Trophoblast cell (in vitro differentiated cells and primary cell): Measurements from ENCODE around the gene TMEM270.

Experiments used
- DNase-seq, 2 donors: peaks; one replicate each; pipeline ENCODE4 v3.0.0-alpha.2; 2016
- H2AFZ ChIP-seq: 2 replicates; pipeline ENCODE4 v1.6.1; 2013; ENCODE audit warnings: low read length, moderate library complexity, mild to moderate bottlenecking; ENCODE audit not compliant: insufficient read depth, poor library complexity
- H2AK5ac ChIP-seq: 2 replicates; pipeline ENCODE4 v1.6.1; 2013; ENCODE audit warnings: mild to moderate bottlenecking, low read length
- H2BK120ac ChIP-seq: 2 replicates; pipeline ENCODE4 v1.6.1; 2013; ENCODE audit warnings: low read length, mild to moderate bottlenecking, moderate library complexity; ENCODE audit not compliant: insufficient read depth, poor library complexity
- H2BK12ac ChIP-seq: 2 replicates; pipeline ENCODE4 v1.6.1; 2013; ENCODE audit warnings: mild to moderate bottlenecking, low read length, moderate library complexity
- H2BK5ac ChIP-seq: 2 replicates; pipeline ENCODE4 v1.6.1; 2013; ENCODE audit warnings: low read length, low read depth, moderate library complexity, mild to moderate bottlenecking; ENCODE audit not compliant: poor library complexity
- H3K14ac ChIP-seq: 2 replicates; pipeline ENCODE4 v1.6.1; 2013; ENCODE audit warnings: mild to moderate bottlenecking, low read length
- H3K18ac ChIP-seq: 2 replicates; pipeline ENCODE4 v1.6.1; 2013; ENCODE audit warnings: mild to moderate bottlenecking, low read length
- H3K23ac ChIP-seq: 2 replicates; pipeline ENCODE4 v1.6.1; 2013; ENCODE audit warnings: low read length
- H3K27ac ChIP-seq: 2 replicates; pipeline ENCODE4 v1.5.1; 2013; ENCODE audit warnings: low read depth, mild to moderate bottlenecking, inconsistent platforms, low read length, moderate library complexity
- H3K27me3 ChIP-seq: 2 replicates; pipeline ENCODE4 v1.6.1; 2013; ENCODE audit warnings: inconsistent platforms, mild to moderate bottlenecking, low read length, moderate library complexity; ENCODE audit not compliant: insufficient read depth
- H3K36me3 ChIP-seq, 2 experiments: 1 replicate in 1 of 2; 2 replicates in 1 of 2; pipeline ENCODE4 v1.6.1; 2013; ENCODE audit warnings: low read length in 2 of 2, mild to moderate bottlenecking in 2 of 2, moderate library complexity in 1 of 2; ENCODE audit not compliant: insufficient read depth in 2 of 2, control insufficient read depth in 1 of 2
- H3K4ac ChIP-seq: 2 replicates; pipeline ENCODE4 v1.6.1; 2013; ENCODE audit warnings: low read depth, mild to moderate bottlenecking, low read length, moderate library complexity
- H3K4me1 ChIP-seq, 2 experiments: 1 replicate in 1 of 2; 2 replicates in 1 of 2; pipeline ENCODE4 v1.6.1; 2013; ENCODE audit warnings: low read length in 2 of 2, mild to moderate bottlenecking in 2 of 2, moderate library complexity in 1 of 2; ENCODE audit not compliant: insufficient read depth in 2 of 2, control insufficient read depth in 1 of 2
- H3K4me2 ChIP-seq: 2 replicates; pipeline ENCODE4 v1.6.1; 2013; ENCODE audit warnings: inconsistent platforms, mild to moderate bottlenecking, low read length, moderate library complexity
- H3K4me3 ChIP-seq: 2 replicates; pipeline ENCODE4 v1.5.1; 2013; ENCODE audit warnings: mild to moderate bottlenecking, low read depth, low read length, inconsistent platforms
- H3K79me1 ChIP-seq: one replicate; pipeline ENCODE4 v1.6.1; 2013; ENCODE audit warnings: low read length
- H3K79me2 ChIP-seq: 2 replicates; pipeline ENCODE4 v1.6.1; 2013; ENCODE audit warnings: low read length, mild to moderate bottlenecking; ENCODE audit not compliant: control insufficient read depth, insufficient read depth, poor library complexity
- H3K9ac ChIP-seq: 2 replicates; pipeline ENCODE4 v1.6.1; 2013; ENCODE audit warnings: mild to moderate bottlenecking, low read length
- H3K9me3 ChIP-seq: 2 replicates; pipeline ENCODE4 v1.6.1; 2013; ENCODE audit warnings: low read depth, mild to moderate bottlenecking, control low read depth, inconsistent platforms, low read length; ENCODE audit not compliant: insufficient read depth
- H4K12ac ChIP-seq: 2 replicates; pipeline ENCODE4 v1.6.1; 2013; ENCODE audit warnings: low read depth, mild to moderate bottlenecking, low read length, moderate library complexity
- H4K8ac ChIP-seq: 2 replicates; pipeline ENCODE4 v1.6.1; 2013; ENCODE audit warnings: low read depth, mild to moderate bottlenecking, low read length, moderate library complexity
- H4K91ac ChIP-seq: one replicate; pipeline ENCODE4 v1.6.1; 2013; ENCODE audit warnings: low read depth, mild to moderate bottlenecking, low read length, moderate library complexity
- WGBS: extraction: QIAGEN DNeasy Blood & Tissue Kit; methylation state at CpG from one replicate; pipeline ENCODE4 v1.1.7; 2013; ENCODE audit warnings: missing lambda C conversion rate; ENCODE audit not compliant: insufficient read length, insufficient coverage; ENCODE audit errors: extremely low coverage; 5-methylcytosine and 5-hydroxymethylcytosine counted together

TMEM270 gene

GRCh38 chr7:73901823-73902597, 41.1 kb downstream of the TMEM270 start:
- no peak overlapping the region for H4K8ac ChIP-seq
- H3K4ac ChIP-seq, result no peak overlapping the region
- H3K27me3 ChIP-seq, result no peaks in the 10 kb centered on the region
- no peak overlapping the region for H2BK120ac ChIP-seq
- no peak overlapping the region for H3K4me3 ChIP-seq
- H3K79me1 ChIP-seq, result no peaks in the 10 kb centered on the region
- no peaks in the 10 kb centered on the region for H3K9me3 ChIP-seq
- no peak overlapping the region for H3K14ac ChIP-seq
- no peak overlapping the region for H2BK12ac ChIP-seq
- H4K91ac ChIP-seq, result no peak overlapping the region
- no peak overlapping the region for H3K4me2 ChIP-seq
- no peak for DNase-seq
- WGBS, result no CpG with 5 or more reads among the region's 15 CpGs
- H2AFZ ChIP-seq, result no peak overlapping the region
- H3K27ac ChIP-seq, result no peak overlapping the region
- no peaks in the 10 kb centered on the region for H3K36me3 ChIP-seq
- no peak overlapping the region for H2AK5ac ChIP-seq
- no peaks in the 10 kb centered on the region for H3K79me2 ChIP-seq
- no peak overlapping the region for H2BK5ac ChIP-seq
- no peak overlapping the region for H4K12ac ChIP-seq
- no peak overlapping the region for H3K18ac ChIP-seq
- H3K9ac ChIP-seq, result no peak overlapping the region
- H3K23ac ChIP-seq, result no peak overlapping the region
- peaks cover 2 to 8% of the 10 kb centered on the region in 2 experiments for H3K4me1 ChIP-seq

DNA sequence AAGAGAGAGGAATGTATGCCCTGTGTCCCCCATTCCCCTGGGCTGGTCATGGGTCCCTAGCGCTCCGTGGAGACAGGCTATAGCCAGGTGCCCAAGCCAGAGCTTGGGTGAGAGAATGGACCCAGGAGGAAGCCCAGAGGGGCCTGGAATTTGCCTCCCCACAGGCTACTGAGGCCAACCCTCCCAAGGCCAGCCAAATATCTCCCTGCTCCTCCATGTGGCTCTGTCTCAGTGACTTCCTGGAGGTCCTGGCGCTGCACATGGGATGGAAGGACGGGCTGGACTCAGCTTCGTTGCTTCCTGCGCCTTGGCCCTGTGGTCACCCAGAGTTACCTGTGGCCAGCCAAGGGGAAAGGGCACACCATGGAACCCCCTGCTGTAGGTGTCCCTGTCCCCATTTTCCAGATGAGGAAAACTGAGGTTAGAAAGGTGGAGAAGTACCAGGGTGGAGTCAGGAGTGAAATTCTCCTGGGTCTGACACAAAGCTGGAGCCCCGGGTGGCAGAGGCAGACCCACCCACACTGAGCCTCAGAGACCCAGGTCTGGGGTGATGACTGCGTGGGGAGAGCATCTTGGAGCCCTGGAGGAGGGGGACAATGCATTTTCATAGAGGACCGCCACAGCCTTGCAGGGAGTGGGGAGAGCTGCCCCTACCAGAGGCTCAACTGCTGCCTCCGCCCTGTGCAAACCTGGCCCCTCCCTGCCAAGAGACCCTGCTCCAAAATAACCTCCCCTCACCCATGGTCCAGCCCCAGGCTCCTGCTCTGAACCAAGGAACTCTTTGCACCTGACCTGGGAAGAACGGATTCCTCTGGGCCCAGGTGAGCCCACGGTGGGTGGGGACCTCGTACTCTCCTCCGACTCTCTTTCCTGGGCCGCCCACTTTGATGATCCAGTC, 42.6 kb downstream of the TMEM270 start:
- Histone ChIP-seq H3K4me2 (no peak overlapping the region), H4K12ac (no peak overlapping the region), H3K4ac (no peak overlapping the region), H4K8ac (no peak overlapping the region), H3K18ac (no peak overlapping the region), H3K27ac (no peak overlapping the region), H3K14ac (no peak overlapping the region), H3K27me3 (no peaks in the 10 kb centered on the region), H3K79me1 (no peaks in the 10 kb centered on the region), H2BK12ac (no peak overlapping the region), H2BK5ac (no peak overlapping the region), H3K23ac (no peak overlapping the region), H3K9me3 (no peaks in the 10 kb centered on the region), H3K79me2 (no peaks in the 10 kb centered on the region), H2BK120ac (no peak overlapping the region), H3K4me1 (peaks cover 2 to 8% of the 10 kb centered on the region in 2 experiments), H4K91ac (no peak overlapping the region), H2AFZ (no peak overlapping the region), H3K9ac (no peak overlapping the region), H3K36me3 (no peaks in the 10 kb centered on the region), H2AK5ac (no peak overlapping the region), H3K4me3 (no peak overlapping the region)
- no peak for DNase-seq
- WGBS, result no CpG with 5 or more reads among the region's 15 CpGs

DNA sequence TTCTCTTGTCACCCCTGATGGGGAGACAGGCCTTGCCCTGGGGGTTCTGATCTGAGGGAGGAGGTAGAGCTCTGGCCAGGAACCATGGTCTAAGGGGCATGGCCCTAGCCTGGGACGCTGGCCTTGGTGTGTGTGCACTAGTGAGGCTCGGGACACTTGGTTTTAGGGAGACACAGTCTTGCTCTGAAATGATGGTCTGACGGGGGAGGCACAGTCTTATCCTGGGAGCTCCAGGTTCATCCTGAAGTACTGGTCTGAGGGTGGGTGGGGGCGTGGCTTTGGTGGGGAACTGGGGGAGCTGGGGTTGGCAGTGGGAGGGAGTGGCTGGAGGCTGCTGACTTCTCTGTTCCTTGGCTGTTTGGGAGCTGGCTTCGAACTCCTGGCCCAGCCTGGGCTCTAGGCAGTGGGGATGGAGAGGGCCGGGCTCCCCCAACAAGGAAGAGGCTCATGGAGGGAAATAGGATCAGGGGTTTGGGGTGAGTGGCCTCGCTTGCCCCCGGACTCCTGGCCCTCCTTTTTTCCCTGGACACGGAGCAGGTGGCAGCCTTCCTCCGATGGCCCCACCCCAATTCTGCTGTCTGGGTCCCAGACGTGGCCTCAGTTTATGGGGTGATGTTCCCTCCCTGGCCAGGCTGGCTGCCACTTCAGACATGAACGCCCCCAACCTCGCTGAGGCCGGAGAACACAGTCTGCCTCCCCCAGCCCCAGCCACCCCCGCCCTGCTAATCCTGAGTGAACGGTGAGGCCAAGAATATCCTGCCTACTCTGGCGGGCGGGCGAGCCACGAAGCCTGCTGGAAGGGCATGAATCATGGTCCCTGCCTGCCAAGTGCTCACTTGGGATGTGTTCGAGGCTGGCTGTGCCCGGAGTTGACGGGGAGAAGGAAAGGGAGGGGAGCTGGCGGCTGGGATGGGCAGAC, 43.5 kb downstream of the TMEM270 start:
- Histone ChIP-seq H2BK120ac (no peak overlapping the region), H3K79me2 (peaks cover 1% of the 10 kb centered on the region), H4K8ac (no peak overlapping the region)

DNA sequence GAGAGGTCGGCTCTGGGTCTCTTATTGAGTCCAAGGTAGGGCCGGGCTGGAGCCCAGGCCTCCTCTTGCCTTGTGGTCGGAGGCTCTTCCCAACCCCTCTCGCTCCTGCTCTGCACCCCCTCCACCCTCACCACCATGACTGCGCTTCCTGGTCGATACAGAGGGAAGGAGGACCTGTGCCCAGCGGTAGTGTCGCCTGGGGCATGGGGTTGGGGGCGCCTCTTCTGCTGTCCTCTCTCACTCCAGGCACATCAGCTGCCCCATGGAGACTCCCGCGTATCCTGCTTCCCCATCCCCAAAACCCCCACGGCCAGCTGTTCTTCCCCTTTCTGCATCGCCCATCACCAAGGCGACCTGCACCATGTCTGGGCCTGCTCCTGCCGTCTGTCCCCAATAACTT, 44.4 kb downstream of the TMEM270 start:
- no peak overlapping the region for H2AK5ac ChIP-seq
- peaks cover 2 to 5% of the 10 kb centered on the region in 2 experiments for H3K4me1 ChIP-seq
- no peak overlapping the region for H3K4me2 ChIP-seq
- H2AFZ ChIP-seq, result no peak overlapping the region
- H2BK12ac ChIP-seq, result no peak overlapping the region
- WGBS, result no CpG with 5 or more reads among the region's 15 CpGs
- H3K4ac ChIP-seq, result no peak overlapping the region
- H3K79me1 ChIP-seq, result no peaks in the 10 kb centered on the region
- no peaks in the 10 kb centered on the region for H3K9me3 ChIP-seq
- H3K27me3 ChIP-seq, result no peaks in the 10 kb centered on the region
- no peaks in the 10 kb centered on the region for H3K36me3 ChIP-seq
- no peak overlapping the region for H3K9ac ChIP-seq
- H4K8ac ChIP-seq, result no peak overlapping the region
- H2BK120ac ChIP-seq, result no peak overlapping the region
- no peak for DNase-seq
- H2BK5ac ChIP-seq, result no peak overlapping the region
- H4K91ac ChIP-seq, result no peak overlapping the region
- no peak overlapping the region for H3K14ac ChIP-seq
- H3K27ac ChIP-seq, result no peak overlapping the region
- no peak overlapping the region for H4K12ac ChIP-seq
- no peak overlapping the region for H3K4me3 ChIP-seq
- H3K18ac ChIP-seq, result no peak overlapping the region
- peaks cover 3% of the 10 kb centered on the region for H3K79me2 ChIP-seq
- no peak overlapping the region for H3K23ac ChIP-seq

More for the DNA sequence above, 43.5 kb downstream of the TMEM270 start:
- Histone ChIP-seq H3K4me2 (no peak overlapping the region), H3K4ac (no peak overlapping the region), H3K9ac (no peak overlapping the region), H2BK5ac (no peak overlapping the region), H4K12ac (no peak overlapping the region), H3K36me3 (no peaks in the 10 kb centered on the region), H3K27me3 (no peaks in the 10 kb centered on the region), H2AK5ac (no peak overlapping the region), H2AFZ (no peak overlapping the region), H3K23ac (no peak overlapping the region), H3K14ac (no peak overlapping the region), H4K91ac (no peak overlapping the region), H3K9me3 (no peaks in the 10 kb centered on the region), H3K79me1 (no peaks in the 10 kb centered on the region), H2BK12ac (no peak overlapping the region), H3K27ac (no peak overlapping the region), H3K18ac (no peak overlapping the region), H3K4me1 (peaks cover 2 to 8% of the 10 kb centered on the region in 2 experiments), H3K4me3 (no peak overlapping the region)
- no CpG with 5 or more reads among the region's 24 CpGs for WGBS
- no peak for DNase-seq
